GM18867 (cell line): ENCODE results near the gene MED13L.
A peak's percentile ranks its signal among the peaks of the same experiment; 100 is the strongest.

Experiments
- ATAC-seq: cut with Tn5 transposase; IDR thresholded peaks from one replicate; pipeline ENCODE4 v1.9.1; 2021; ENCODE audit warnings: mild to moderate bottlenecking, moderate library complexity; ENCODE audit not compliant: unreplicated experiment

MED13L gene

GRCh38 chr12:116066381-116067230 is 210.9 kb downstream of the MED13L start:
- ATAC-seq, result peak; percentile 53

GRCh38 chr12:116065606-116066005 is 211.9 kb downstream of the MED13L start:
- no peak for ATAC-seq

- ATAC-seq, result no peak
Measured at GRCh38 chr12:116064493-116064892, 213.0 kb downstream of the MED13L start.

DNA sequence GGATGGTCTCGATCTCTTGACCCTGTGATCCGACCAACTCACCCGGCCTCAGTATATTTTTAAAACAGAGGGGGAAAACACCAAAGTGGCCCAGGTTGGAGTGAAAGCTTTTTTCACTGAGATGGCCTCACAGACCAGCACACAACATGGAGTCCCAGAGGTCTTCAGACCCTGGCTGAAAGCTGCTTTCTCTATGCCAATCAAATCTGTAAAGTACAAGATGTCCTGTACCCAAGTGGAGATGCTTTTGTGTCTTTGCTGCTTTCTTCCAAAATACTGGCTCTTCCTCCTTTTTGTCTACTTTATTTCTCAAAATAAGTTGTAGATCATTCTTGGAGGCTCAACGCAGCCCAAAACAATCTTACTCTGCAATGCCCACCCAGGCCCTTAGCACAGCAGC is 214.8 kb downstream of the MED13L start:
- ATAC-seq, result no peak

GRCh38 chr12:116060764-116061163 is 216.7 kb downstream of the MED13L start:
- peak; percentile 98 for ATAC-seq

DNA sequence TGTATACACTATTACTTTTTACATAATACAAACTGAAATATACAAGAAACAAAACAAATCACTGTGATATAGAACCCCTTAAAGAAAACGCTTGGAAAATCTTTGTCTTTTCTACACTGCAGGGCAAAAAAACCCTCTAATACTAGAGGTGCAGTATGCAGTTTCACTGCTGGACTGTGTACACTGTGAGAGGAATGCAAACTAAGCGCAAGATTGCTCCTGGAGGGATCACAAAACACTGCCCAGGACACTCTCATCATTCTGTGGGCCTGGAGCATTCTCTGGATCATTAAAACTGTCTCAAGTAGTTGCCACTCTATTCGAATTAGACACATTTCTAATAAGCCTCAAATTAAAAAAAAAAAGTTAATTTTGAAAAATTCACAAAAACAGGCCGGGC is 217.6 kb downstream of the MED13L start:
- ATAC-seq, result no peak

DNA sequence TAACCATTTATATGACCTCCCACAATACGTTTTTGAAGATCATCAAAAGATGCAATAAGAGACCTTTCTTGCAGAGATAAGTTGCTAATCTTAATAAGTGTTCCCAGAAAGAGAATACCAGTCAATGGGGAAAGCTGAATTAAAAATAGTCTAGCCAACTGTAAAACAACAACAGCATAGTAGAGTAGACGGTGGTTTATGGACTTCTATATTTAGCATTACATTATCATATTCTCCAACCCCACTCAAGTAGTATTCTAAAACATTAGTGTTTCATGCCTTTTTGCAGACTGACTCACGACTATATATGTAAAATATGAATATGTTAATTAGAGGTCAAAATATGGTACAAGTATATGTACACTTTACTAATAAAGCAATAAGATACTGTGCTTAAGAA is 218.9 kb downstream of the MED13L start:
- no peak for ATAC-seq

DNA sequence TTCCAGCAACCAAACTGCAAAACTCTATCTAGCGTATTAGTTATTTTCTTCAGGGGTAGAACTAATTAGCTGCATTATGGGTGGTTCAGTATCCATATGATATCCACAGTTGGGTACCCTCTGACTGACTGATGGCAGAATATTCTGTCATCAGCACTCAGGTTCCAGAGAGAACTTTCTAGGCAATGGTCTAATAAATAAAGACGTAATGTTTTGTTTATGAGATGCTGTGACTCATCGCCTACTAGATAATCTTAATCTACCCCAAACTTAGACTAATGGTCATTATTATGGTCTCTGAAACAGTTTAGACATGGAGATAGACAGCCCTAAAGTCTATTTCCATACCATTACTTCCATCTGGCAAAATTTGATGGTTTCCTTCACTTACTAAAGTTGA is 220.1 kb downstream of the MED13L start:
- ATAC-seq, result no peak

GRCh38 chr12:116055895-116056607 is 221.4 kb downstream of the MED13L start:
- ATAC-seq, result no peak

DNA sequence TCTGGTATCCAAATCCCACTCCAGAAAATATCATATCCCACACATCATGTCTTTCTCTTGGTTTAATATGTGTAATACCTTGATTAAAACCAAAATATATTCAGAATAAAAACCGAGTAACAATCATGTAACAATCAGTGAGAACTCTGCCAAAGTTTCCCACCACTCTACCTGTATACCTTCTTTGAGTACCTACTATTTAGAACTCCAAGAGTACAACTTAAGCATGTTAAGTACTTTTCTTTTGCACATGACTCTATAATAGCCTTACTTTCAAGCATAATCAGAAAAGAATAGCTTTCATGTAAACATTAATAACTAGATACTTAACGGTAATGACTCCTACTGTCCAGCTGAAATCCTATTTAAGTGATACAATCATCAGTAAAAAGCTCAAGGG is 223.2 kb downstream of the MED13L start:
- ATAC-seq, result no peak

GRCh38 chr12:116053479-116054200 is 223.9 kb downstream of the MED13L start:
- ATAC-seq, result no peak

DNA sequence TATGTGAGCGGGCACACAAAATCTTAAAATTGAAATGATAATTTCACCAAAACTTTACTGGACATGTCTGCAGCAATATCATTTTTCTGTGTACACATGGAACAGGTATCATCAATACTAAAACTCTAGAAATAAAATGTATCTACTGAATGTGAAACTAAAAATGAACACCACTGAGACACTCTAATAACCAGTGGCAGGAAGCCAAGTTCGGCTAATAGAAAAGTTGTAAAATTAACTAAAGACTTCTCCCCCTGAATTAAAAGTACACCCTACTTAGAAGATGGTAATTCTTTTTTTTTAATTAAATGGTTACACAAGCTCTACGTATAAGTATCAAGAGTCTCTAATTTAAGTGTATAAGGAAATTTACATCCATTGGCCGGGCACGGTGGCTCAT is 227.2 kb downstream of the MED13L start:
- no peak for ATAC-seq

DNA sequence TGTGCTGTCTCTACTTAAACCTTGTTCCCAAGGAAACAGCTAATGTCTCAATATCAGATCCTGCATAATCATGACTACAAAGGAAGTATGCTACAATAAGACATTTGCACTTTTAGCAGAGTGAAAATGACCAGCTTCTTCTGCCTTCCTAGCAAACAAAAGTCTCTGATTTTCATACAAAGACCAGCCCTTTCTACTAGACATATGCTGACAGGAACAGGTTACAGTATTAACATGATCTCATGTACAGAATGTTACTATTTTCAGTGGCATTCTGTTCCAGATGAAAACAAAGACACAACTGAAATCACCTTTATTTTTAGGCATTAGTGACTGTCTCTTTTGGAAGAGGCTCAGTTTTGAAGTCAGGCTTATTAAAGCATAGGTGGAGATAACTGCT is 228.6 kb downstream of the MED13L start:
- no peak for ATAC-seq

DNA sequence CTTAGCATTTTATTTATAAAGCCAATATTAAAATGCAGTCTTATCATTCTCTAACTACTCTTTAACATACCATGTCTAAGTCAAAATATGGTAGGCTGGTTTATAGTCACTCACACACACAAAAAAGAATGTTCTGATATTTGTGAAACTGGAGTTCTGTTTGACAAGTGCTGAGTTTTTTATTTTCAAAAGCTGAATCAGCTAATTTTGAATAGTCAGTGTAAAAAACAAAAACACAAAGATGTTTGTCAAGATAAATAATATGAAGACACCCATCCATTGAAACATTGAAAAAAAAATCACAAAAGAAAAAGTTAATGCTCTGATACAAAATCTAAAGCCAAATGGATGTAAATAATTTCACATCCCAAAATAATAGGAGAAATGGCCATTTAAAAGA is 231.5 kb downstream of the MED13L start:
- ATAC-seq, result no peak

DNA sequence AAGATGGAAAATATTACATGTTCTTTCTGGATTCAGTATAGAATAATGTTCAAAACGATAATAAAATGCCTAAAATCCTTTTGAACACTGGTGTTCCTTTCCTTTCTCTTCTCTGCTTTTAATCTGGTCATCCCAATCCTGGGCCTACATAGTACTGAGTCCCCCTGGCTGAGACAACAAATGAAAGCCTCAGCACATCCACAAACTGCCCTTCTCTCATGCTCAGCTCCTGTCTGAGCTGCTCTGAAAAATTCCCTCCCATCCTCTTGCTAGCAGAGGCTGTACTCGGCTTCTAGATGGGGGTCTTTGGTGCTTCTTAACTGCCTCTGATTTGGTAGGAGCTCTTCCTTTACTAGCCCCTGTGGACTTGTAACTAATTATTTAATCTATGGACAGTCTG is 232.3 kb downstream of the MED13L start:
- no peak for ATAC-seq

- ATAC-seq, result no peak
Measured at GRCh38 chr12:116043659-116044535, 233.6 kb downstream of the MED13L start.

GRCh38 chr12:116040402-116040801 is 237.1 kb downstream of the MED13L start:
- ATAC-seq, result no peak

DNA sequence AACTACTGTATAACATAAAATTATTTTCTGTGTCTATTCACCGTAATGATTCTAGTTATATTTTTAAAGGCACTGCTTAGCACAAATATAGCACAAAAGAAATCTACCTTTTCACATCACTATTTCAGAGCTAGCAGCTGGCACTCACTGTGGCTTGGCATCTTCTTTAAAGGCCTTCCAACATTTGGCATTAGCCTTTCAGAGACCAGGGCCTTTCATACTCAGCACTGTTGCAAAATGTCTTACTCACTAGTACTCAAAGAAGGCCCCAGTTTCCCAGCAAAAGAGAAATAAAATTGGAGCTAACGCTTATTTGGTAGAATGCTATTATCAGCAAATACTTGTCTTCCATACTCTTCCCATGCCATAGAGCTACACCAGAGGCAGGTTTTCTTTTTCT is 238.4 kb downstream of the MED13L start:
- no peak for ATAC-seq

DNA sequence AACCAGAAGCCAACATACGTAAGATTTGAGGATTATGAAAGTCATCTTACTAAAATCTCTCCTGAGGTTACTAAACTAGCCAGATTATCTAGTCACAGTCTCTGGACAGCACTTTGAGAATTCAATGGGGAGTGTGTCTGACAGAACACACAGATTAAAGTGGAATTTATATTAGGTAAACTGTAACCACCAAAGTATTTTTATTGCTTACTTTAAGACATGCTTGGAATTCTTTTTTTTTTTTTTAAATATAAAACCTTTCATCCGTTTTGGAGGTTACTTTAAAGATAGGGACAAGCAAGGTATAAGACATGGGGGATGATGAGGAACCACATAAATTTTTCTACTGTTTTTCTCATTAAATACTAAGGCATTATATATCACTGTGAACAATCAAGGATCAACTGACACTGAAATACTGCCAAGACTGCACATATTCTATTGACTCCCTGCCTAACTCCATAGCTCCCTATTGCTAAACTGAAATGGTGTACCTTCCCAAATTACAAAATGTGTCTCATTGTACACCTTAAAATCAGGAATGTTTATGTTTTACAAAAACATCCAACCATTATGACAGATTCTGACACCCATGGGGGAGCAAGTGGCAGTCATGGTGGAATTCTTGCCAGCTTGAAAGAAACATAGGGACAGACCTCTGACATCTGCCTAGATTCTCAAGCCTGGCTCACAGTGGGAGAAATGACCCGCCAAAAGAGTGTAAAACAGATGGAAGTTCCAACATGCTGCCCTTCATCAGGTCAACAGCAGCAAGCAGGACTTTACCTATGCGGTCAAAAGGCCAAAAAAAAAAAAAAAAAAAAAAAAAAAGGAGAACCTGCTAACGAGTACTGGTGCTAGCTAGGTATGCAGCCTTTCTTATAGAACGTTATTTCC is 239.3 kb downstream of the MED13L start:
- ATAC-seq, result no peak

GRCh38 chr12:116033765-116034164 is 243.7 kb downstream of the MED13L start:
- ATAC-seq, result no peak
